ENCODE data around the gene PLEKHH2.
"Not testable (repeated sequence)": the region's sequence is repeated elsewhere in the genome, so short reads cannot be mapped to it uniquely, and the experiment has no call there.

The PLEKHH2 gene

GRCh38 chr2:43717322-43717721 lies 80.3 kb downstream of the PLEKHH2 start:
- DNase-seq (ENCODE audit: low read depth in 2 of 2): no peak

- DNase-seq (ENCODE audit: low read depth in 2 of 2): no peak
These were observed 81.6 kb downstream of the PLEKHH2 start for GRCh38 chr2:43718530-43719124.

GRCh38 chr2:43724728-43725526 lies 87.9 kb downstream of the PLEKHH2 start:
- DNase-seq (ENCODE audit: low read depth in 2 of 2): no peak

DNA sequence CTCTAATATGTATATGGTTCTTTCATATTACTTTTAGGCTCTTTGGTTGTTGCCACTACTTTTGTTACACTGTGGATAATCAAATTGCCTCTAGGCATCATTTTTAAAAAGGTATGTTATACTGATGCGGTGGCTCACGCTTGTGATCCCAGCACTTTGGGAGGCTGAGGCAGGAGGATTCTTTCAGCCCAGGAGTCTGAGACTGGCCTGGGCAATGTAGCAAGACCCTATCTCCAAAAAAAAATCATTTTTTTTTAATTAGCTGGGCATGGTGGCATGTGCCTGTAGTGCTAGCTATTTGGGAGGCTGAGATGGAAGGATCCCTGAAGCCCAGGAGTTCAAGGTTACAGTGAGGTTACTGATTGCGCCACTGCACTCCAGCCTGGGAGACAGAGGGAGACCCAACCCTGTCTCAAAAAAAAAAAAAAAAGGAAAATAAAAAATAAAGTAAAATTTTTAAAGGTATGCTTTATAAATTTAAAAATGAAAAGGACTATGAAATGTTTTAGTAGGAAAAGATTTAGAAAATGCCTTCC lies 88.7 kb downstream of the PLEKHH2 start:
- DNase-seq (ENCODE audit: low read depth in 2 of 2): no peak

- DNase-seq (ENCODE audit: low read depth in 2 of 2): not testable (repeated sequence)
These were observed 90.0 kb downstream of the PLEKHH2 start for GRCh38 chr2:43726961-43727633.

DNA sequence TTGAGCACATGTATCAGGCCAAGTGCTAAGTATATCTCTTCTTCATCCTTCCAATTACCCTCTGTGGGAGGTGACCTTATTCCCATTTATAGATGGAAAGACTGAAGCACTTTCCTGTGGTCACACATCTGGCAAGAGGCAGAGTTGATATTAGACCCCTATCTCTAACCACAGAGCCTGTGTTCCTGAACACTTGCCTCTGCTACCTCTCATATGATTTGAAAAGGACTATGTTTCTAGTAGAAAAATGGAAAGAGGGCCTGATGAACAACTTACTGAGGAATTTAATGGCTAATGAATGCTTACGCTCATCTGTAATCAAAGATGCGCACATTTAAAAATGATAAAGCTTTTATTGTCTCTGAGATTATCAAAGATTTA lies 90.6 kb downstream of the PLEKHH2 start:
- DNase-seq (ENCODE audit: low read depth in 2 of 2): no peak

- DNase-seq (ENCODE audit: low read depth in 2 of 2): no peak
These were observed 92.6 kb downstream of the PLEKHH2 start for GRCh38 chr2:43729491-43730174.

GRCh38 chr2:43731211-43731610 lies 94.2 kb downstream of the PLEKHH2 start:
- DNase-seq (ENCODE audit: low read depth in 2 of 2): no peak

GRCh38 chr2:43736637-43737036 lies 99.6 kb downstream of the PLEKHH2 start:
- no peak for DNase-seq (ENCODE audit: low read depth in 2 of 2)

DNA sequence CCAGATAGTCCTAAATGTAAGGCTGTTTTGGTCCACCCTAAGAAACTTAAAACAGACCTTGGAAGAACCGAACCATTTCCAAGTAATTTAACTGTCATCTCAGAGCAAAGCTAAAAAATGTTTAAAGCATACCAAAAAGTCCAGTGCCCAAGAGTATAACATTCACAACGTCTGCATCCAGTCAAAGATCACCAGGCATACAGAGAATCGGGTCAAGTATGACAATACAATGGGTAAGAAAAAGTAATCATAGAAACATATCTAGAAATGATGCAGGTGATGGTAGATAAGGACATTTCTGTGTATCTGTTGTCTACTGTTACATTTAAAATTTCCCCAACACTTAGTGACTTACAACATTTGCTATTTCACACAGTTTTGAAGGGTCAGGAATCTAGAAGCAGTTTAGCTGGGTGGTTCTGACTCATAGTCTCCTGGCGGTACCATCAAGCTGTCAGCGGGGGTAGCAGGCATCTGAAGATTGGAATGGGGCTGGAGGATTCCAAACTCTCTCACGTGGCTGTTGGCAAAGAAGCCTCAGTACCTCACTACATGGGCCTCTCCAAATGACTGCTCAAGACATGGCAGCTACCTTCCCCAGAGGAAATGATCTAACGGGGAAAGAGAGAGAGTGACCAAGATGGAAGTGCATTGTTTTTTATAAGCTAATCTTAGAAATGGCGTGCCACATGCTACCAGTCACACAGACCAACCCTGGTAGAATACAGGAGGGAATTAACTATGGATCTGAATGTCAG lies 100.2 kb downstream of the PLEKHH2 start:
- DNase-seq (ENCODE audit: low read depth in 2 of 2): no peak

DNA sequence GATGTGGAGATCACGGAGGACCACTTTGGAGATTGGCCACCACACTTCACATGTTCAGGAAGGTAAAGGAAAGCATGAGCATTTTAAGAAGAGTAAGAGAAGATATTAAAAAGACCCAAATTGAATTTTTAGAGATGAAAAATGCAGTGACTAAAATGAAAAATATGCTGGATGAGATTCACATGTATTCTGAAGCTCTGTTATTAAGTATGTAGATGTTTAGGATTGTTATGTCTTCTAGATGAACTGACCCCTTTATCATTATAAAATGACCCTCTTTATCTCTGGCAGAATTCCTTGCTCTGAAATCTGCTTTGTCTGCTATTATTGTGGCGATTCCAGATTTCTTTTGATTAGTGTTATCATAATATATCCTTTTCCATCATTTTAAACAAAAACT lies 100.8 kb downstream of the PLEKHH2 start:
- no peak for DNase-seq (ENCODE audit: low read depth in 2 of 2)

- DNase-seq (ENCODE audit: low read depth in 2 of 2): no peak
These were observed 101.2 kb downstream of the PLEKHH2 start for GRCh38 chr2:43738257-43738656.

DNA sequence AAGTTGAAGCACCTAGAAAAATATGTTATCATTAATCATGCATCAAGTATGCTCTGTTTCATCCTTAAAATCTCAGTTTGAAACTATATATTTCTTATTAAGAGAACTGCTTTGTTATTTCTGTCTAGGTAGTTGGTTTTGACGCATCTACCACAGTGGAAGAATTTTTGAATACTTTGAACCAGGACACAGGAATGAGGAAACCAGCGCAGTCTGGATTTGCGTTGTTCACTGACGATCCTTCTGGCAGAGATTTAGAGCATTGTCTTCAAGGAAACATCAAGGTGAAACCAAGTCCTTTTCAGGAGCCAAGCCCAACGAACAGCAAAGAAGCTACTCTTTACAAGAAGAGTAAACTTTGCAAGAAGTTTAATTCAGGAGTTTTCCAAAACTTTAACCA lies 106.6 kb downstream of the PLEKHH2 start:
- DNase-seq (ENCODE audit: low read depth in 2 of 2): no peak

DNA sequence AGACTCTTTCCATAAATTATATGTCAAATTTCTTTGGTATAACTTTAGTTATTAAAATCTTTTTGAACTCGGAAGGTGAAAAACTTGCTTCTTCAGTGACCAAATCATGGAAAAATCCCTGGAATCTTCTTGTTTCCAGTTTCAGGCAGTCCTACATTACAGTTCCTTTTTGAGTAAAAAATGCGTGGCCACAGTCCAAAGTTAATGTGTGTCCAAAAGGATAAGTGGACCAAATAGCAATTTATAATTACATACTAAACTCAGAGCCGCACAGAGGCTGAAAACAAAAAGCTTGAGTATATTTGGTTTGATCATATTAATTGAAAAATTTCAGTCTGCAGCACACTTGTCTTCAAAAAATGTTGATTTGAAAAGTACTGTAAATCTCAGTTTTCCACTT lies 108.4 kb downstream of the PLEKHH2 start:
- no peak for DNase-seq (ENCODE audit: low read depth in 2 of 2)

DNA sequence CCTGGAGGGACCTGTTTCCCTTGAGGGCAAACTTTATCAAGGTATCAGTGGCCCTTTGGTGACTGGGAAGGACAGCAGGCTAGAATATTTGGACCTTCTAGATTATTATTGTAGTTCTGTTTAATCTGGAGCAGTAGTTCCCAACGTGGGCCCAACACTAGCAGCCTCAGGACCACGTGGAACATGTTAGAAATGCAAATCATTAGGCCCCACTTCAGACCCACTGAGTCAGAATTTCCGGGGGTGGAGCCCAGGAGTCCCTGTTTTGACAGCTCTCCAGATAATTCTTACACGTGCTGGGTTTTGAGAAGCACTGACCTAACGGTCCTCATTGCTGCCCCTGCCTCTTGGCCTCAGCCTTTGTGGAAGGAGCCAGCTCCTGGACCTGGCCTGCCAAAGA lies 111.3 kb downstream of the PLEKHH2 start:
- peak in 1 of 2 experiments; percentile 24 for DNase-seq (ENCODE audit: low read depth in 2 of 2)

DNA sequence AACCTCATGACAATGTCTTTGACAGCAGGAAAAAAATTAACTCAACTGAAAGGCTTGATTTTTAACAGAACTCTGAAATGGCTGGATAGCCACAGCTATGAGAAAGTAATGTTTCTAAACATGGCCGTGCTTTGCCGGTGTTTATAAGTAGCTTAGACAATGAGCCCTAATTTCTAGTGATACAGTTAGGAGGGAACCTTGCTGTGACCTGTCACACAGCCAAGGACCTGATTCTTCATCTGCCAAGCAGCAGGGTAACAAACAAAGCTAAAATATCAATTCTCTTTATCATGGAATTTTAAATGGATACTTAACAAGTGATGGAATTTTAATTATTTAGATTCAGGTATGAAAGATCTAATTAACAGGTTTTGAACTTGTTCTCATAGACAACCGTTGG lies 112.5 kb downstream of the PLEKHH2 start:
- DNase-seq (ENCODE audit: low read depth in 2 of 2): no peak

DNA sequence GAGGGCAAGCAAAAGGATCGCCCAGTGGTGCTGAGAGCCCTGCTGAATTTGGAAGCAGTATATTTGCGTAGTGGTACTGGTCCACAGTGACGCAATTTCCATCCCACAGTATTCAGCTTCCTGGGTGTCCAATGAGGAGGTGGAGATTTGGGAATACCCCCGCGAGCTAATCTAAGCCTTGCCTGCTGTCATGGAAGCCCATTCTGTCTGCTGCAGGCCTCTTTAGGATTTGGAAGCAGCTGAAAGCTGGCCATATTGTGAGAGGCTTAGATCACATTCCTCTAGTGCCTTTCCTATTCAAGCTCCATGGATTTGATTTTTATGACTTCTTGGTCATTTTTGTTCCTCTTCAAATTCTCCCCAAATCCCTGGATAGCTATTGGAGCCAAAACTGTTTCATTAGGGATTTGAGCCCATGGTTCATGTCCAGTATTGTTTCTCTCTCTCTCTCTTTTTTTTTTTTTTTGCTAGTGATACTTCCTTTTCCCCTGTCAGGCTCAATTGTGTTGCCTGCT lies 114.5 kb downstream of the PLEKHH2 start:
- DNase-seq (ENCODE audit: low read depth in 2 of 2): no peak

DNA sequence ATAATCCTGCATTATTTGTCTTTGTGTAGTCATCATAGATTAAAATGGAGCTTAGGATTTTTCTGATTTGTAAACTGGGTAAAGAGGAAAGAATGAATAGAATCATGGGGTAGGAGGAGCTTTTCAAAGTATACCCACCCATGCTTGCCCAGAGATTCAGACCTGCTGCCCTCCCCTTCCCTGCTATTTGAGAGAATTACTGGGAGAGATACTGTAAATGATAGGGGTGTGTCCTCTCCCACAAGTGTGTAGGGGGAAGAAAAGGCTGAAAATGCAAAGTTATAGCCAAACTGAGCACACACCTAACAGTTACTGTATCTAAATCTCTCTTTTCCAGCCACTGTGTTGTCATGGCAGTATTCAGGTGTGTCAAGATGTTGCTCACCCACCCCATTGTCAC lies 115.2 kb downstream of the PLEKHH2 start:
- DNase-seq (ENCODE audit: low read depth in 2 of 2): no peak

DNA sequence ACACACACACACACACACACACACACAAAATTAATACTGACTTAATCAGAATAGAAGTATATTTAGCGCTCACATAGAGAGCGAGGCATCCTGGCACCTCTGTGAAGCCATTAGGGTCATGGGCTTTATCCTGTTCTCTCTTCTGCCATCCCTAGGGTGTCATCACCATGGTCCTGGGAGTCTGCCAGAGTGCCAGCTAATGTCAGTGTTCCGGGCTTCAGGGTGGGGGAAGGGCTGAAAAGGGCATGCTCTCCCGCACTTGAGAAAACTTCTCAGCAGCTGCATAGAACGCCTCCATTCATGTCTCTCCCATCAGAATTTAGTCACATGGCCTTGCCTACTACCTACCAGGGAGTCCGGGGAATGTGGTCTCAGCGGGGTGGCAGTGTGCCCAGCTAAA lies 117.1 kb downstream of the PLEKHH2 start:
- DNase-seq (ENCODE audit: low read depth in 2 of 2): no peak

GRCh38 chr2:43758739-43759138 lies 121.7 kb downstream of the PLEKHH2 start:
- DNase-seq (ENCODE audit: low read depth in 2 of 2): no peak

DNA sequence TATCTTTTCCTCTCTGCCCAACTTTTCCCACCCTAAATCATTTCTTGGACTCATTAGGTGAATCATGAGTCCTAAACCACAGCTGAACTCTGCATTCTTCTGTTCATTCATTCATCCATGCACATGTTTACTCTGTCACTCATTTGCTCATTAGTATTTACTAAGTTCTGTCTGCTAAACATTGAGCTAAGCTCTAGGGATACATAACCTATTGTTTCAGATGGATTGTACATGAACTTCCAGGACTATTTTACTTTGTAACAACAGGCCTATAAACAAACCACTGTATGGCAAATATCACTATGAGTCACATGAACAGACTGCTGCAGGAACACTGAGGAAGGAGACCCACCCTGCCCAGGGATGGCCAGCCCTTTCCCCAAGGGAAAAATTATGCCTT lies 122.1 kb downstream of the PLEKHH2 start:
- DNase-seq (ENCODE audit: low read depth in 2 of 2): no peak

Data from stimulated activated CD4-positive, alpha-beta T cell treated with anti-CD3 and anti-CD28 coated beads, Interleukin-12 subunit alpha, Interleukin-12 subunit beta, amount 100 ng/mL, for 24 hours (primary cell).